GM19099 (cell line): ENCODE data around the gene CAMK1D.
A peak's percentile ranks its signal among the peaks of the same experiment; 100 is the strongest.

ENCODE experiments used
- POLR2A ChIP-seq: IDR thresholded peaks from 3 replicates; pipeline ENCODE4 v1.6.1; 2011; ENCODE audit warnings: low read depth; ENCODE audit not compliant: insufficient read length; ENCODE audit errors: extremely low read depth

Gene CAMK1D

DNA sequence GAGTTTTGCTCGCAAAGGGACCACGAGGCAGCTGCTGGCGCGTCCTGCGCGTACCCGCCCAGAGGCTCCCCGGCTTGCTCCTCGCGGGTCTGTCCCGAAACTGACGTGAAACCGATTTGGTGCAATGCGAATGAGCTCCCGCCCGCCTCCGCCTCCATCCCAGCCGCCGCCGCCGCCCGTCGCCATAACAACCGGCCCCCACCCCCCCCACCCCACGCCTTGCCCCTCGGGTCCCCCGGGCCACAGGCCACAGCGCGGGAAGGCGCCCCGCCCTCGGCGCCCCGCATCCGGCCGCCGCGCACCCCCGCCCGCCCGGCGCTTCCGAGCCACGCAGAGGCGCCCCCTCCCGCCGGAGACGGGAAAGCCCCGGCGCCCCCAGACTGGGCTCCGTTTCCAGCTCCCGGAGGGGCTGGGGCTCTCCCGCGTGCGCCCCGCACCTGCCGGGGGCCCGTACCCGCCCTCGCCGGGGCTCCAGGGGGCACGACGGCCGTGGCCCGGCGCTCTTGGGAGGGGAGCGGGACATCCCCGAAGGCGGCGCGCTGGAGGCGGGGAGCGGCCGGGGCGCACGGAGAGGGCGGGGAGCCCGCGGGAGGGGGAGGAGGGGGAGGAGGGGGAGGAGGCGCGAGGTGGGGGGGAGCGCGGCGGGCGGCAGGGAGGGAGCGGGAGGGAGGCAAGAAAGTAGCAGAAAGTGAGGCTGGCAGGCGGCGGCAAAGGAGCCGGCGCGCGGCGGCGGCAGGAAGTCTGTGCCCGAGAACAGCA, at the start of gene CAMK1D:
Gene CAMK1D (plus strand): TSS at position 678 of the 759 bp plus-strand sequence.
- peak; percentile 71 for TF ChIP-seq POLR2A

DNA sequence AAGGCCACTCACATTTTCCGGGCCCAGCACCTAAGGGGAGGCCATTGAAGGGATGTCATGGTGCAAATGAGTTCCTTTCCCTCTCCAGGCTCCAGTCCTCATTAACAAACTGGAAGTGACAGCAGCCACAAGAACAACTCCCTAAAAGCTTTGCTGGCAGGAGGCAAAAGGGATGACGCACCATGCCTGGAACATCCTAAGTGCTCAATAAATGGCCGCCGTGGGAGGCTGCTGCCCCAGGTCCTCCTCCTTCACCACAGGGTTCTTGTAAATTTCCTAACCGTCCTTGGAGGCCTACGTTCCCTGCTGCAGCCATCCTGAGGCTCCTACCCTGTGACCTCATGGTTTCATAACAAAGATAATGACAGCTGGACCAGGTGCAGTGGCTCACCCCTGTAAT, 41.3 kb upstream of the CAMK1D start:
- TF ChIP-seq POLR2A: no peak

DNA sequence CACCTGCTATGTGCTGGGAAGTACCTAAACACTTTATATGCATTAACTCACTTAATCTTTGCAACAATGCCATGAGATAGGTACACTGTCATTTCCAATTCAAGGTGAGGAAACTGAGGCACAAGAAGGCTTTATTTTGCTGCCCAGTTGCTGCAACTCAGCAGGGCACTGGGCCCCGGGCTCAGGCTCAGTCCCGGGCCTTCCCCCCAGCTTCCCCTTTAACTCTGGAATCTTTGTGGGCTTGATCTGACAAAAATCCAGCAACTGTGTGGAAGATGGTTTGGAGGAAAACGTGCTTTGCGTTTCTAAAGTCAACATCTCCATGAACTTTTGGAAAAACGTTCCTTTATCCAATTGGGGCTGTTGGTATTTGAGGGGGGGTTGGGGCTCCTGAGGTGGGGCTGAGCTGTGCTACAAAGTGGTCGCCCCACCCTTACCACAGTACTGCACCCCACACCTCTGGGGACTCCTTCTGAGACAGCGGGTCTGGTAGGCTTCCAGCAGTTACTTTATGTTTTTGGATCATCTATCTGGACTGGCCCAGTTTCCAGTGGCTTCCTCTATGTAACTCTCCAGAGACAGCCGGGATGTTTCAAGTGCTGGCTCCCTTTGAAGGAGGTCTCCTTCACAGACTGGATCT, 40.5 kb upstream of the CAMK1D start:
- TF ChIP-seq POLR2A: no peak

DNA sequence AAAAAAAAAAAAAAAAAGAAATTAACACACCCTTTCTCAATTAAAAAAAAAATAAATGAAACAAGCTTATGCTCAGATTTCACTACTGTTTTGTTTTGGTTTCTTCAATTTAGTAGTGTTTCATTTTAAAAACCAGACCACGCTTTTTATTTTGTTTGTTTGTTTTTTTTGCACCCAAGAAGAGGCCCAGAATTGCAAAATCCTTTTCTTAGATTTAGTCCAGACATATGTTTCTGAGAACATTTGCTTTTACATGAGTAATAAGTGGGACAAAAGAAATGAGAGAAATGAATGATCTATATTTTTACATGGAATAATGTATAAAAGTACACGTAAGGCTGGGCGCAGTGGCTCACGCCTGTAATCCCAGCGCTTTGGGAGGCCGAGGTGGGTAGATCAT, 34.5 kb upstream of the CAMK1D start:
- TF ChIP-seq POLR2A: no peak

DNA sequence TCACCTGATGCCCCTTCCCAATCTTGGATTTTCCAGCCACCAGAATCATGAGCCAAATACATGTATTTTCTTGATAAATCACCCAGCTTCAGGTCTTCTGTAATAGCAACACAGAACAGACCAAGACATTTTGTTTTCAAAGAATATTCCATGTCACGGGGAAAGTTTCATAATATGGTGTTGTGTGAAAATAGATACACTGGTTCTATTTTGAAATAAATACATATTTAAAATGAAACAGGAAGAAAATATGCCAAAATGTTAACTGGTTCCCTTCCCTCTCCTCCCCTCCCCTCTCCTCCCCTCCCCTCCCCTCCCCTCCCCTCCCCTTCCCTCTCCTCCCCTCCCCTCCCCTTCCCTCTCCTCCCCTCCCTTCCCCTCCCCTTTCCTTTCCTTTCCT, 30.3 kb upstream of the CAMK1D start:
- no peak for TF ChIP-seq POLR2A

DNA sequence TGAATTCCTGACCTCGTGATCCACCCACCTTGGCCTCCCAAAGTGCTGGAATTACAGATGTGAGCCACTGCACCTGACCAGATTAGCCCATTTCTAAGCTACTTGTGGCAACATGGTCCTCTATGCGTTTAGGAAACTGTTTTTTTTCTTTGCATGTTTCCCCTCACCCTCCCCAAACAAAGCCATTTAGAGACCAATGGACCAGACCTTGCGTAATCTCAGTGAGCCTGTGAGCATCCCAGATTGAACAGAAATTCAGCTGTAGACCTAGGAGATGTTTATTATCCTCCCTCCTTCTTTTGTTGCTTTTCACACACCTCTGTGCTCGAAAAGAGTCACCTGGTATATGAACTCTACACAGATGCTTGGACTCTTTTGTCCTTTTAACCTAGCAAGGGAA, 28.5 kb upstream of the CAMK1D start:
- TF ChIP-seq POLR2A: no peak

DNA sequence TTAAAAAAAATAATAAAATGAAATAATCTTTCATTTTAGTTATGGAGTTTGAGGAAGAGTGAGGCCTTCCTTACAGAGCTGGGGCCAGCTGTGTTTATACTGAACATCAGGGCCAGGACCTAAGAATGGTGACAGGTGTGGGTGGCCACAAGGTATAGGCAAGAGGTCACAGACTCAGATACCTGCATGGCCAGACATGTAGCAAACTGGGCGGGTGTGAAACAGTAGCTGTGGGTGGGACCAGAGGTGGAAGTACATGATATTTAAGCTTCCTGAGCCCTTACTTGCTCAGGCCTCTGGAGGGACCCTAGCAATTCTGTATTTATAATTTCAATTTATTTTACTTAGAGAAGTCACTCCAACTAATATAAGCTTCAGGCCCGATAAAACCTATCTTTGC, 27.7 kb upstream of the CAMK1D start:
- TF ChIP-seq POLR2A: no peak

DNA sequence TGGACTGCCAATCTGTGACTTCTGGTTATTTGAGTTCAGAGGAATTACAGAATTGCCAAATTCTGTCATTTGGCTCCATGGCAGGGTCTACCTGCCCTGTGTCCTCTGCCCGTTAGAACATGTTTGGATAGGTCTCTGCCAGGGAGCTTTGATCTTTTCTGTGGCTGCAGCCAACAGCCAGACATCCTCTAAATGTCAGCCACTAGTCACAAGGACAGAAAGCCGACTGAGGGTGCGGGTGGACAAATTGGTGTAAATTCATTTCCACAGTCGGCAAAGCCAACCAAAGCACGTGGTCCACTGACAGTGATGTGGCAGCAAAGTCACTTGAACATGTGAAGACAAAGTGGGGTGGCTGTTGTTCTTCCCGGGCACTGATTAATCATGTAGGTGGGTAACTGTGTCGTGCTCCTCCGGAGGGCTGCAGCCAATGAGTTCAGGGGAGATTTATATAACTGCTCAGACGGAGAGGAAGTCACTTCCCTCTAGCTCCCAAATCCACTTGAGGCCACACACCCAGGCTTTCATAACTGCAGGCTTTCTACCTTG, 26.7 kb upstream of the CAMK1D start:
- TF ChIP-seq POLR2A: no peak

DNA sequence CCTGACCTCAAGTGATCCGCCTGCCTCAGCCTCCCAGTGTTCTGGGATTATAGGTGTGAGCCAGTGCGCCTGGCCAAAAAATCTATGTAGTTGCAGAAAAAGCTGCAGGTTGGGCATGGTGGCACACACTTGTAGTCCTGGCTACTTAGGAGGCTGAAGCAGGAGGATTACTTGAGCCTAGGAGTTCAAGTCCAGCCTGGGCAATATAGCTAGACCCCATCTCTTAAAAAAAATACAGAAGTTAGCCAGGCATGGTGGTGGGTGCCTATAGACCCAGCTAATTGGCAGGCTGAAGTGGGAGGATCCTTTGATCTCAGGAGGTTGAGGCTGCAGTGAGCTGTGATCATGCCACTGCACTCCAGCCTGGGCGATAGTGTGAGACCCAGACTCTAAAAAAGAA, 24.8 kb upstream of the CAMK1D start:
- no peak for TF ChIP-seq POLR2A

DNA sequence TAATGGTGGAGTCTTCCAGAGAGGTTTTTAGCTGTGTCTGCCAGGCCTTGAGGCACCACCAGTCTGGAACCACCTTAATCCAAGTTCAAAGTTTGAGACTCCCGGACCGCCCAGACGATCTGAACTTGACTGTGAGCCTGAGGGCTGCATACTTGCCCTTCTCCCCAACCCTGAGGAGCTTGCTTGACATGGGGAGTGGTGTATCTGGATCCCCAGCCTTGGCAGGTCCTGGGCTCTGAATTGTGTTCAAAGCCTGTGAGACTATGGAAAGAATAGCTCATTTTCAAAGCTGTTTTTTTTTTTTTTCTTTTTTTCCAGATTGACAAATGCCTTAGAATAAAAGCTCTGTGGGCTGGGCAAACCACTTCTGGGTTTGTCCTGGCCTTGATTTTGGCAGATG, 22.3 kb upstream of the CAMK1D start:
- TF ChIP-seq POLR2A: no peak

DNA sequence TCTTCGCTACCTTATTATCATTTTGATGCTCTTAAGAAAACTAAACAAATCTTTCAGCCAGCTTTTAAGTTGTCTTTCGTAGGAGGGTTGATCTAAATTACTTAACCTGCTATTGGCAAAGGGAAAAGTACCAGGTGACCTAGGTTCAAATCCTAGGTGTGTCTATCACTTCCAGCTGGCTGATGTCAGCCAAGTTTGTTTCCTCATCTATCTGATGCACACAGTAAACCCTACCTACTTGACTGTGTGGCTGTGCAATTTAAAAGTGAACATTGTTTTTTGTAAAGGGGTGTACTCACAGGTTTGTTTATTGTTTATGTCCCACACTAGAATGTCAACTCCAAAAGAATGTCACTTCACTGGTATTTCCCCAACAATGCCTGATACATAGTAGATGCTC, 21.9 kb upstream of the CAMK1D start:
- no peak for TF ChIP-seq POLR2A

DNA sequence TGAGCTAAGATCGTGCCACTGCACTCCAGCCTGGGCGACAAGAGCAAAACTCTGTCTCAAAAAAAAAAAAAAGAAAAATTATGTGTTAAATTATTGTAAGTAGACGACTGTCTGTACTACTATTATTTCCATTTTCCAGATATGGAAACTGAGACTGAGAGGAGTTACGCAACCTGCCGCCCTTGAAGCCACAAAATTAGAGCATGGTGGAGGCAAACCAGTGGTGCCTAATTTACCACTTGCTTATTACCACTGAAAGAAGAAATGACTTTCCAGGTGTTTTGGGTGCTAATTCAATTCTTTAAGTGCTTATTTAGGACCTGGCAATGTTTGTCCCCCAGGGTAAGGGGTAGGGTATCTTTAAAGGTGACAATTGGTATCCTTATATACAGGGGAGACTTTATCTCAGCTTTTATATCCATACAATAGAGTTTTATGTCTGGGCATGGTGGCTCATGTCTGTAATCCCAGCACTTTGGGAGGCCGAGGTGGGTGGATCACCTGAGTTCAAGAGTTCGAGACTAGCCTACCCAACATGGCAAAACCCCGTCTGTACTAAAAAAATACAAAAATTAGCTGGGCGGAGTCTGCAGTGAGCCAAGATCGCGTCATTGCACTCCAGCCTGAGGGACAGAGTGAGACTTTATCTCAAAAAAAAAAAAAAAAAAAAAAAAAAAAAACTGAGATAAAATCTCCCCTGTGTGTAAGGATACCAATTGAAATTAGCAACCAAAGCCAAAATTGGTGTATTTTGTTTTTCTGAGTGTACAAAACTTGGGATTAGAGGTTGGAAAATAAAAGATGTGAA, 16.6 kb upstream of the CAMK1D start:
- no peak for TF ChIP-seq POLR2A

DNA sequence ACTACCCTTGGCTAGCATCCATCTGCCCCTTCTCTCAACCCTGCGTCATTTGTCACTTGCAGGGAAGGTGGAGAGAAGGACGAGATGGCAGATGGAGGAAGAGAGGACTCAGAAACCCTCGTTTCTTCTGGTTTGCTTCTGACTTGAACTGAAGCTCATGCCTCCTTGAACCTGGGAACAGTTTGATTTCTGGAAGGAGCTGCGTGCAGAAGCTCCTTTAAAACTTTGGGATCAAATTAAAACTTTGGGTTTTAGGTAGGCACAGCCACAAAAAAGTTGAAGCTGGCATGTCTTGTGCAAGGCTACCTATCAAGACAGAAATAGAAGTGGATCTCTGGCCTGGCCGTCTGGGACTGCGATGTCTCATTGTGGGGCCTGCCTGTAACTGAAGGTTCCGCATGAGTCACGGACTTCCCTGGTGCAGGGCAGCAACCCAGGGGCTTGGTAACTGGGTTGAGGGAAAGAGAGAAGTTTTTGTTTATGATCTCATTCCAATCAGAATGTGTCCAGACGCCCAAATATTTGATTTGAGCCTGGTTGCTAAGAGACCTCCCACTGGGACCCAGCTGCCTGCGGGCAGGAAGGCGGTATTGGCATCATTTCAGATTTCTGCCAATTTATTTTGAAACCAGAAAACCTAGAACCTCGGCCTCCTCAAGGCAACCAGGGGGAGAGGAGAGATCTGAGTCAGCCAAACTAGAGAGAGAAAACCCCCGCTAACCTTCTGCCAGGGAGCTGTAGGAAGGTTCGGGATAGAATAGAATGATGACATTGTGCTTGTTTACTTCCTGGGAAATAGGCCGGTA, 15.8 kb upstream of the CAMK1D start:
- no peak for TF ChIP-seq POLR2A

DNA sequence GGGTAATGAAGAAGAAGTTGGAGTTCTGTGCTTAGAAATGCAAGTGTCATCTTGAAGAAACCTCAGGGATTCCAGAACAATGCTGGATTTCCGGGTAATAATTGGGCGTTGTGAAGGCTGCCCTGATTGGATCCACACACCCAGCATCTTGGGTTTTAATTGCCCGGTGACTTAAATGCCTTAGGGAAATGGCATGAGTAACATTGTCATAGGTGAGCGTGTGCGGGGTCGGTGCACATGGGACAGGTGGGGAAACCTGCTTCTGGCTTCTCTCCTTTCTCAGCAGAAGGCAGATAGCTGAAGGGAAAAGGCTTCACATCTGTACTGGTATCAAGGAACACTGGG, 15.2 kb upstream of the CAMK1D start:
- no peak for TF ChIP-seq POLR2A
